ENCODE data around the gene NBEAL2.

DNA sequence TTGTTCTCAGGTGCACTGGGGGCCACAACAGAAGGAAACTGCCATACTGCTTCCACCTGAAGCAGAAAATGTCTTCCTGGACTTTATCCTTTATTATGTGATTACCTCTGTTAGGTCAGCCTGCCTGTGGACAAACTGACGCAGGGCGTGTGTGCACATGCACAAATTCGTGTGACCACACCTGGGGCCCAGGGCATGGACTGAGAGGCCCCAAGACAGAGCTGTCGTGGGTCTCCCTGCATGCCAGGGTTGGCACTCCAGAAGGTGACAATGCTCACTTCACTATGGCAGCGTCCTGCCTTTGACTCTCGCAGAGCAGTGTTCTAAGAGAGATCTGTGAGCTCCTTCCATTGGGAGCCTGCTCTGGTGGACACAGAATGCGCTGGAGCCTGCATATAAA, 37.4 kb upstream of the NBEAL2 start:
- TF ChIP-seq RAD21 (IDR thresholded peaks at IDR 0.05; ENCODE audit: low read length) (no peak), CTCF (conservative IDR thresholded peaks at IDR 0.05; ENCODE audit: low read depth, low read length) (no peak), POLR2A (IDR thresholded peaks at IDR 0.05; ENCODE audit: low read depth, low read length) (no peak), SMC3 (IDR thresholded peaks at IDR 0.05; ENCODE audit: low read depth, low read length) (no peak), RFX5 (IDR thresholded peaks at IDR 0.05; ENCODE audit: low read depth, low read length) (no peak), MAZ (IDR thresholded peaks at IDR 0.05; ENCODE audit: borderline replicate concordance, low read depth, low read length) (no peak)
